ENCODE measurements around the gene PARD3B. TPM values are rescaled to one million over a fixed set of nuclear protein-coding genes. Genes with fewer than 3 reads are reported as not detected.
"Not testable (repeated sequence)": the region's sequence is repeated elsewhere in the genome, so short reads cannot be mapped to it uniquely, and the experiment has no call there.

The PARD3B gene
- total RNA-seq, 1 donor from 2014 or later: 6.8 TPM

GRCh38 chr2:205197468-205198139 is 652.3 kb downstream of the PARD3B start:
- intact Hi-C loops (cut with DNase I): no loop called here
- DNase-seq (no peak), ATAC-seq (ENCODE audit: poor library complexity) (no peak)

GRCh38 chr2:205198140-205198525 is 652.9 kb downstream of the PARD3B start:
- intact Hi-C loops (cut with DNase I): no loop called here
- peak; percentile 45 for ATAC-seq (ENCODE audit: poor library complexity)

GRCh38 chr2:205199165-205199850 is 654.0 kb downstream of the PARD3B start:
- DNase-seq (no peak), ATAC-seq (ENCODE audit: poor library complexity) (no peak)
- intact Hi-C loops (cut with DNase I): no loop called here

More at GRCh38 chr2:205198140-205198525, 652.9 kb downstream of the PARD3B start:
- peak; percentile 52 for DNase-seq

- DNase-seq (no peak), ATAC-seq (ENCODE audit: poor library complexity) (no peak)
- intact Hi-C loops (cut with DNase I): no loop called here
Observed at GRCh38 chr2:205210494-205210893, 665.2 kb downstream of the PARD3B start.

GRCh38 chr2:205212357-205212756 is 667.1 kb downstream of the PARD3B start:
- no peak for ATAC-seq (ENCODE audit: poor library complexity)
- intact Hi-C loops (cut with DNase I): no loop called here
- no peak for DNase-seq

- DNase-seq: no peak
- intact Hi-C loops (cut with DNase I): no loop called here
- ATAC-seq (ENCODE audit: poor library complexity): no peak
Observed at GRCh38 chr2:205216092-205216491, 670.8 kb downstream of the PARD3B start.

GRCh38 chr2:205216580-205216979 is 671.3 kb downstream of the PARD3B start:
- intact Hi-C loops (cut with DNase I): no loop called here
- DNase-seq (no peak), ATAC-seq (ENCODE audit: poor library complexity) (no peak)

GRCh38 chr2:205217004-205217403 is 671.7 kb downstream of the PARD3B start:
- no peak for DNase-seq
- ATAC-seq (ENCODE audit: poor library complexity): no peak
- intact Hi-C loops (cut with DNase I): no loop called here

- intact Hi-C loops (cut with DNase I): no loop called here
Observed at GRCh38 chr2:205218056-205218455, 672.8 kb downstream of the PARD3B start.

GRCh38 chr2:205218816-205219215 is 673.5 kb downstream of the PARD3B start:
- ATAC-seq (ENCODE audit: poor library complexity); intact Hi-C loops (cut with DNase I); DNase-seq: not testable (repeated sequence)

More at GRCh38 chr2:205218056-205218455, 672.8 kb downstream of the PARD3B start:
- DNase-seq (no peak), ATAC-seq (ENCODE audit: poor library complexity) (no peak)

GRCh38 chr2:205220559-205220958 is 675.3 kb downstream of the PARD3B start:
- ATAC-seq (ENCODE audit: poor library complexity) (no peak), DNase-seq (no peak)
- intact Hi-C loops (cut with DNase I): no loop called here

- DNase-seq (no peak), ATAC-seq (ENCODE audit: poor library complexity) (no peak)
- intact Hi-C loops (cut with DNase I): no loop called here
Observed at GRCh38 chr2:205232086-205232485, 686.8 kb downstream of the PARD3B start.

- no peak for ATAC-seq (ENCODE audit: poor library complexity)
Observed at GRCh38 chr2:205235434-205235833, 690.2 kb downstream of the PARD3B start.

GRCh38 chr2:205237524-205237923 is 692.2 kb downstream of the PARD3B start:
- no peak for DNase-seq
- ATAC-seq (ENCODE audit: poor library complexity): no peak
- intact Hi-C loops (cut with DNase I): no loop called here

More at GRCh38 chr2:205235434-205235833, 690.2 kb downstream of the PARD3B start:
- DNase-seq: no peak
- intact Hi-C loops (cut with DNase I): no loop called here

GRCh38 chr2:205245001-205245400 is 699.7 kb downstream of the PARD3B start:
- DNase-seq (peak; percentile 47), ATAC-seq (ENCODE audit: poor library complexity) (peak; percentile 68)
- intact Hi-C loops (cut with DNase I): no loop called here

GRCh38 chr2:205245652-205246051 is 700.4 kb downstream of the PARD3B start:
- intact Hi-C loops (cut with DNase I): no loop called here
- DNase-seq (no peak), ATAC-seq (ENCODE audit: poor library complexity) (peak; percentile 78)

- no peak for DNase-seq
- intact Hi-C loops (cut with DNase I): no loop called here
- ATAC-seq (ENCODE audit: poor library complexity): no peak
Observed at GRCh38 chr2:205259121-205259520, 713.8 kb downstream of the PARD3B start.

GRCh38 chr2:205261516-205262020 is 716.3 kb downstream of the PARD3B start:
- ATAC-seq (ENCODE audit: poor library complexity) (no peak), DNase-seq (no peak)
- intact Hi-C loops (cut with DNase I): no loop called here

GRCh38 chr2:205267323-205267722 is 722.0 kb downstream of the PARD3B start:
- DNase-seq: no peak
- intact Hi-C loops (cut with DNase I): no loop called here
- no peak for ATAC-seq (ENCODE audit: poor library complexity)

GRCh38 chr2:205270689-205271088 is 725.4 kb downstream of the PARD3B start:
- intact Hi-C loops (cut with DNase I): no loop called here
- ATAC-seq (ENCODE audit: poor library complexity): no peak
- DNase-seq: no peak
